HEK293T (cell line): ENCODE measurements around the gene TTC16.

ENCODE experiments used
- CTCF ChIA-PET: fragments of 350-600 bp; formaldehyde crosslinking; extraction: SDS; loops from one replicate; lab custom pipeline; 2021; ENCODE audit warnings: antibody characterized with exemption, inconsistent platforms; lab: Yijun Ruan, JAX
- POLR2A ChIA-PET: fragments of 350-600 bp; formaldehyde crosslinking; extraction: SDS; loops from one replicate; lab custom pipeline; 2020; ENCODE audit warnings: antibody characterized with exemption, inconsistent platforms; lab: Yijun Ruan, JAX
- DNase-seq: peaks from one replicate; pipeline ENCODE4 v3.0.0; 2012; ENCODE audit warnings: mixed read lengths; ENCODE audit errors: extremely low spot score
- ARNT ChIP-seq: fragments of 450-650 bp; IDR thresholded peaks from 2 replicates; pipeline ENCODE4 v1.6.1; 2017; ENCODE audit warnings: mild to moderate bottlenecking
- BHLHE40 ChIP-seq: fragments of 450-650 bp; IDR thresholded peaks from 2 replicates; pipeline ENCODE4 v1.6.1; 2016; ENCODE audit warnings: mild to moderate bottlenecking, moderate library complexity, borderline replicate concordance
- CTBP1 ChIP-seq: fragments of 450-650 bp; IDR thresholded peaks from 2 replicates; pipeline ENCODE4 v1.6.1; 2016; ENCODE audit warnings: borderline replicate concordance
- ELF4 ChIP-seq: fragments of 450-650 bp; IDR thresholded peaks from 2 replicates; pipeline ENCODE4 v1.6.1; 2017; ENCODE audit warnings: antibody characterized with exemption
- FOXA1 ChIP-seq: fragments of 450-650 bp; IDR thresholded peaks from 2 replicates; pipeline ENCODE4 v1.6.1; 2016; ENCODE audit warnings: mild to moderate bottlenecking
- FOXK2 ChIP-seq: fragments of 450-650 bp; IDR thresholded peaks from 2 replicates; pipeline ENCODE4 v1.6.1; 2016; ENCODE audit warnings: mild to moderate bottlenecking
- FOXM1 ChIP-seq: fragments of 450-650 bp; IDR thresholded peaks from 2 replicates; pipeline ENCODE4 v1.6.1; 2017; ENCODE audit warnings: mild to moderate bottlenecking, borderline replicate concordance
- HDGF ChIP-seq: fragments of 450-650 bp; IDR thresholded peaks from 2 replicates; pipeline ENCODE4 v1.6.1; 2017; ENCODE audit warnings: antibody characterized with exemption, borderline replicate concordance
- L3MBTL2 ChIP-seq: fragments of 450-650 bp; conservative IDR thresholded peaks from 2 replicates; pipeline ENCODE4 v1.6.1; 2016; ENCODE audit warnings: mild to moderate bottlenecking
- LEF1 ChIP-seq: fragments of 450-650 bp; IDR thresholded peaks from 2 replicates; pipeline ENCODE4 v1.6.1; 2017; ENCODE audit warnings: mild to moderate bottlenecking, borderline replicate concordance
- NFRKB ChIP-seq: fragments of 450-650 bp; IDR thresholded peaks from 2 replicates; pipeline ENCODE4 v1.6.1; 2016; ENCODE audit warnings: mild to moderate bottlenecking, moderate library complexity
- SP1 ChIP-seq: fragments of 450-650 bp; IDR thresholded peaks from 2 replicates; pipeline ENCODE4 v1.6.1; 2017
- SUZ12 ChIP-seq: fragments of 450-650 bp; IDR thresholded peaks from 2 replicates; pipeline ENCODE4 v1.6.1; 2016; ENCODE audit warnings: mild to moderate bottlenecking
- TARDBP ChIP-seq: fragments of 450-650 bp; IDR thresholded peaks from 2 replicates; pipeline ENCODE4 v1.6.1; 2016
- ZNF384 ChIP-seq: fragments of 450-650 bp; IDR thresholded peaks from 2 replicates; pipeline ENCODE4 v1.6.1; 2016
- TF ChIP-seq, protein P1 (sequence below): fragments of 450-650 bp; IDR thresholded peaks from 2 replicates; pipeline ENCODE4 v1.6.1; 2016

The TTC16 gene

DNA sequence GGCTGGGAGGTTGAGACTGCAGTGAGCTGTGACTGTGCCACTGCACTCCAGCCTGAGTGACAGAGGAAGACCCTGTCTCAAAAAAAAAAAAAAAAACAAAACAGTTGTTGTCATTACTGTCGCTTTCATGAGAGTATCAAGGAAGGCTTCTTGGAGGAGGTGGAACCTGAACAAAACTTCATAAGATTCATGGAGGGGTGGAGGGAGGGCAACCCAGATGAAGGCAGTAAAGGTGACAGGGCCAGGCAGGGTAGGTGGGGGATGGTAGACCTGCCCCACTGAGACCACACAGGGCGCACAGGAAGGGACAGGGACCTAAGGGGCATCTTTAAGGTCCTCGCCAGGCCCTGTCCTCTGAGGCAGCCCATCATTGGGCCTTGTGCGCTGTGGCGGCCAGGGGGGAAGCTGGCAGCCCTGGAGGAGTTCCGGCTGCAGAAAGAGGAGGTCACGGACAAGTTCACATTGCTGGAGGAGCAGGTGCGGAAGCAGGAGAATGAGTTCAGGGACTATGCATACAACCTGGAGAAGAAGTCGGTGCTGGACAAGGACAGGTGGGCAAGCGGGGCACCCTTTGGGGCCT is 5.6 kb upstream of the TTC16 start:
- ChIA-PET POLR2A (no interaction called here), CTCF (no interaction called here)
- TF ChIP-seq BHLHE40, result no peak
- TF ChIP-seq ARNT, result no peak
- no peak for TF ChIP-seq ZNF384
- no peak for TF ChIP-seq SUZ12
- no peak for TF ChIP-seq TARDBP
- DNase-seq, result no peak

DNA sequence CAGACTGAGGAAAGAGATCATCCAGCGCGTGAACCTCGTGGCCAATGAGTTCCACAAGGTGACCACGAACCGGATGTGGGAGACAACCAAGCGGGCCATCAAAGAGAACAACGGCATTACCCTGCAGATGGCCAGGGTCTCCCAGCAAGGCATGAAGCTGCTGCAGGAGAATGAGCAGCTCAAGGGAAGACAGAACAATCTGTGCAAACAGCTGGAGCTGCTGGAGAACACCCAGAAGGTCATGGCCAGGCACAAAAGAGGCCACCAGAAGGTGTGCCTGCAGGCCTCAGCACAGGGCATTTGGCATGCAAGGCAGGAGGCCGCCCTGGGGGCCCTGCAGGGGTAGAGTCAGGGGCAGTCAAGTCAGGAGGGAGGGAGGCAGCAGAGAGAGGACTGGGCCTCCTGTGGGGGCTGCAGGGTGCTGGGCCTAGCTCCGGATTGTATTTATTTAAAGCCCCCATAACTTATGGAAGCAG is 4.6 kb upstream of the TTC16 start:
- POLR2A ChIA-PET, result no interaction called here
- DNase-seq, result no peak

DNA sequence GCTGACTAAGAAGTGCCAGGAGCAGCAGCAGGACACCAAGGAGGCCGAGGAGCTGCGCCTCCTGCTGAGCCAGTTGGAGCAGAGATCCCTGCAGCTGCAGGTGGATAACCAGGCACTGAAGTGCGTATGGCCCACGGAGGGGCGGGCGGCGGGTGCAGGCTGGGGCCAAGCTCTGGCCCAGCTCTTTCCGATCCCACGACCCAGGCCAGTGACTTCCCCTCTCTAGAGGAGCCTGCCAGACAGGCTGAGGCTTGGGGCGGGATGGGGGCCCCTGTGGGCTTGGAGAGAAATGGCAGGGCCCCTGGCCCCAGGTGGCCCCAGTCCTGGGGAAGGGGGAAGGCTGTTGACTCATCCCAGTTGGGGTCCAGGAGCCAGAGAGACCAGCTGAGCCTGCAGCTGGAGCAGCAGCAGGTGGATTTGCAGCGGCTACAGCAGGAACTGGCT is 4.0 kb upstream of the TTC16 start:
- ChIA-PET CTCF (interaction anchor here (0.7 kb wide), 1 partner anchor 29 kb away, joined by 3 read pairs; no protein-coding TSS in a partner anchor), POLR2A (no interaction called here)
- no peak for TF ChIP-seq NFRKB
- no peak for TF ChIP-seq FOXK2
- no peak for TF ChIP-seq HDGF
- no peak for TF ChIP-seq SUZ12
- no peak for TF ChIP-seq BHLHE40
- no peak for TF ChIP-seq TARDBP
- TF ChIP-seq FOXM1, result no peak
- TF ChIP-seq ELF4, result no peak
- TF ChIP-seq, protein P1, sequence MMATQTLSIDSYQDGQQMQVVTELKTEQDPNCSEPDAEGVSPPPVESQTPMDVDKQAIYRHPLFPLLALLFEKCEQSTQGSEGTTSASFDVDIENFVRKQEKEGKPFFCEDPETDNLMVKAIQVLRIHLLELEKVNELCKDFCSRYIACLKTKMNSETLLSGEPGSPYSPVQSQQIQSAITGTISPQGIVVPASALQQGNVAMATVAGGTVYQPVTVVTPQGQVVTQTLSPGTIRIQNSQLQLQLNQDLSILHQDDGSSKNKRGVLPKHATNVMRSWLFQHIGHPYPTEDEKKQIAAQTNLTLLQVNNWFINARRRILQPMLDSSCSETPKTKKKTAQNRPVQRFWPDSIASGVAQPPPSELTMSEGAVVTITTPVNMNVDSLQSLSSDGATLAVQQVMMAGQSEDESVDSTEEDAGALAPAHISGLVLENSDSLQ, result no peak
- no peak for TF ChIP-seq FOXA1
- no peak for TF ChIP-seq CTBP1
- no peak for TF ChIP-seq L3MBTL2
- no peak for DNase-seq

More for the DNA sequence above, 4.6 kb upstream of the TTC16 start:
- TF ChIP-seq BHLHE40 (no peak), ELF4 (no peak), ARNT (no peak), FOXK2 (no peak), TARDBP (no peak), NFRKB (no peak), FOXM1 (no peak), SP1 (no peak), ZNF384 (no peak), SUZ12 (no peak), FOXA1 (no peak), HDGF (no peak), L3MBTL2 (no peak), CTBP1 (no peak), LEF1 (no peak)
- TF ChIP-seq, protein P1, result no peak
- CTCF ChIA-PET, result no interaction called here

DNA sequence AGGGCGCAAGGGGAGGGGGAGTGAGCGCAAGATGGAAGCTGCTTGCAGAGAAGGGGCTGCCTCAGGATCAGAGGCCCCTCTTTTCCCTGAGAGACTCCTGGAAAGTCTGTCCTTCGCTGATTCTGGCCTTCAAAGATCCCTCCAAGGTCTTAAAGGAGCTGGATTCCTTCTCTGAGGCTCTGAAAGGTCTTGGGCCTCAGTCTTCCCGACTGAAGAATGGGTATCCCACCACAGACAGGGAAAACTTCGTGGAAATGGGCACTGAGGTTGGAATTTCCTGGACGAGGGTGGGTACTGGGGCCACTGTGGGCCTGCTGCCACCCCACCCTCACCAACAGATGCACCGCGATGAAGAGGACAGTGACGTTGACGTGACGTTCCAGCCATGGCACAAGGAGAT is 3.5 kb upstream of the TTC16 start:
- ChIA-PET CTCF (interaction anchor here (0.7 kb wide), 1 partner anchor 29 kb away, joined by 3 read pairs; no protein-coding TSS in a partner anchor), POLR2A (no interaction called here)
- TF ChIP-seq LEF1, result no peak
- no peak for TF ChIP-seq ELF4
- TF ChIP-seq BHLHE40, result no peak
- TF ChIP-seq FOXA1, result no peak
- TF ChIP-seq L3MBTL2, result no peak
- no peak for TF ChIP-seq SUZ12
- TF ChIP-seq HDGF, result no peak
- no peak for TF ChIP-seq TARDBP
- TF ChIP-seq CTBP1, result no peak
- TF ChIP-seq FOXM1, result no peak
- DNase-seq, result no peak

DNA sequence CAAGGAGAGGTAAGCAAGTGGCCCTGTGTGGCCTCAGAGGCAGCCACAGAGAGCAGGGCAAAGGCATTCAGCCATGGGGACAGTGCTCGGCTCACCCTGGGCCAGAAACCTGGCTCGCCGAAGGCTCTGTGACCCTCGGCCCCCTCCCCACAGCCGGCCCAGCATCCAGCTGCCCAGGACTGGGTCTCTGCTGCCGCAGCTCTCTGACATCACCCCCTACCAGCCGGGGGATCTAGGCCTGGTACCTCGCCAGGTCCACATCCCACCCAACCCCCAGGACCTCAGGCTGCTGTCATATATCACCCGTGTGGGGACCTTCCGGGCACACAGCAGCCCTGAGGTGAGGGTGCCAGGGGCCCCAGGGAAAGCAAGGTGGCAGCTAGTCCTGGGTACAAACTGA is 3.0 kb upstream of the TTC16 start:
- POLR2A ChIA-PET, result no interaction called here
- CTCF ChIA-PET, result no interaction called here

DNA sequence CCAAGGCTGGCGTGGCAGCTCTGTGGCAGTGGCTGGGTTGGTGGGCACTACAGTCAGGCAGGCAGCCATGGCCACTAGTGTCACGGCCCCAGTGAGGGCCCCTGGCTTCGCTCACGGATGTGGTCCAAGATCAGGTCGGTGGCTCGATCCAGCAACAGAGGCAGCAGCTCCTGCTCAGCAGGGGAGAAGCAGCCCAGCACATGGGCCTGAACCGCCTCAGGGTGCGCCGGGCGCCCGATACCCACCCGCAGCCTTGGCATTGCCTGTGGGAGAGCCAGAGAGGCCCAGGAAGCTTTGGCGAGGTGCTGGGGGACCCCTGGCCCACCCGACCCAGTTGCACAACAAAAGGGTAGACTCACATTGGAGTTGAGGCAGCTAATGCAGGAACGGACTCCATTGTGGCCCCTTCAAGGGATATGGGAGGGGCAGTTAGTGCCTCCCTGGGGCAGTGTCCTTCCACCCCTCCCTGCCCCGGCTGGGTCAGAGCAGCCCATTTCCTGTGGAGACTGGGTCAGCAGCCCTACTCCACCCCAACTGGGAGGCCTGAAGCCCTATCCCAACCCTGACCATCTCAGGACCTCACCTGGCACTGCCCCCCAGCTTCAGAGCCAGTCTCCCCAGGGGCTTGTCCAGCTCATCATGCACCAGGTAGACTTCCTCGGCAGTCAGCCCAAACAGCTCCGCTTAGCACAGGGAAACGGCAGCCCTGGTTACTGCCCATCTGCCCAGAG is 1.7 kb upstream of the TTC16 start:
- no peak for DNase-seq
- TF ChIP-seq FOXA1 (no peak), ARNT (no peak), FOXK2 (no peak), FOXM1 (no peak), ZNF384 (no peak), TARDBP (no peak), CTBP1 (no peak)
- CTCF ChIA-PET, result interaction anchor here (0.6 kb wide), 1 partner anchor 274 kb away, joined by 3 read pairs; no protein-coding TSS in a partner anchor
- POLR2A ChIA-PET, result interaction anchor here (0.9 to 1.0 kb wide), 3 partner anchors 23 to 126 kb away, joined by 3 read pairs; no protein-coding TSS in a partner anchor

More for the DNA sequence above, 3.0 kb upstream of the TTC16 start:
- TF ChIP-seq L3MBTL2, result no peak
- TF ChIP-seq ZNF384, result no peak
- TF ChIP-seq HDGF, result no peak
- TF ChIP-seq ELF4, result no peak
- no peak for TF ChIP-seq SUZ12
- TF ChIP-seq ARNT, result no peak
- TF ChIP-seq, protein P1, result no peak
- DNase-seq, result no peak
